Measurements from ENCODE around the gene GPR55.

DNA sequence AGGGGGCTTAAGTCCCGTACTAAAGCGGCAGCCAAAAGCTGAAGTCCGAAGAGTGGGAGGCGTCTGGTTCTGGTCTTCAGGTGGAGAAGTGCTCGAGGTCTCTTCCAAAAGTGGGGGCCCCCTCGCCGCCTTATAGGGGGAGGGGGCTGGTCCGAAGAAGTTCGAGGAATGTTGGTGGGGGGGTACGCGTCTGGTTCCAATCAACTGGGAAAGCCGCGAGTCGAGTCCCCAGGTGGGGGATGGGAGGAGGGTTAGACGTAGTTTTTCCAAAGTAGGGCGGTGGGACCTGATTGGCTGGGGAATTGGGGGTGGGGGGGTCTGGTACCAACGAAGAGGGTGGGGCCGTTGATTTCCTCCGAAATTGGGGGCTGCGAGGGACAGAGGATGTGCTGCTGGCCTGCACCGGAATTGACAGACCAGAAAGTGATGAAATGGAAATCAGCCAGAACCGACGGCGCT lies 59.7 kb downstream of the GPR55 start:
- TF ChIP-seq, protein P1, sequence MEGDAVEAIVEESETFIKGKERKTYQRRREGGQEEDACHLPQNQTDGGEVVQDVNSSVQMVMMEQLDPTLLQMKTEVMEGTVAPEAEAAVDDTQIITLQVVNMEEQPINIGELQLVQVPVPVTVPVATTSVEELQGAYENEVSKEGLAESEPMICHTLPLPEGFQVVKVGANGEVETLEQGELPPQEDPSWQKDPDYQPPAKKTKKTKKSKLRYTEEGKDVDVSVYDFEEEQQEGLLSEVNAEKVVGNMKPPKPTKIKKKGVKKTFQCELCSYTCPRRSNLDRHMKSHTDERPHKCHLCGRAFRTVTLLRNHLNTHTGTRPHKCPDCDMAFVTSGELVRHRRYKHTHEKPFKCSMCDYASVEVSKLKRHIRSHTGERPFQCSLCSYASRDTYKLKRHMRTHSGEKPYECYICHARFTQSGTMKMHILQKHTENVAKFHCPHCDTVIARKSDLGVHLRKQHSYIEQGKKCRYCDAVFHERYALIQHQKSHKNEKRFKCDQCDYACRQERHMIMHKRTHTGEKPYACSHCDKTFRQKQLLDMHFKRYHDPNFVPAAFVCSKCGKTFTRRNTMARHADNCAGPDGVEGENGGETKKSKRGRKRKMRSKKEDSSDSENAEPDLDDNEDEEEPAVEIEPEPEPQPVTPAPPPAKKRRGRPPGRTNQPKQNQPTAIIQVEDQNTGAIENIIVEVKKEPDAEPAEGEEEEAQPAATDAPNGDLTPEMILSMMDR (IDR thresholded peaks at IDR 0.05) = no peak
- TF ChIP-seq POLR2A (IDR thresholded peaks at IDR 0.05) = no peak
